Ammon's horn (tissue), 1 donor: Measurements from ENCODE around the gene NFATC4.
"Not testable (repeated sequence)": the region's sequence is repeated elsewhere in the genome, so short reads cannot be mapped to it uniquely, and the experiment has no call there.

Source experiments
- DNase-seq: peaks from one replicate; pipeline ENCODE4 v3.0.0-alpha.2; 2016; ENCODE audit warnings: low spot score

NFATC4 gene

DNA sequence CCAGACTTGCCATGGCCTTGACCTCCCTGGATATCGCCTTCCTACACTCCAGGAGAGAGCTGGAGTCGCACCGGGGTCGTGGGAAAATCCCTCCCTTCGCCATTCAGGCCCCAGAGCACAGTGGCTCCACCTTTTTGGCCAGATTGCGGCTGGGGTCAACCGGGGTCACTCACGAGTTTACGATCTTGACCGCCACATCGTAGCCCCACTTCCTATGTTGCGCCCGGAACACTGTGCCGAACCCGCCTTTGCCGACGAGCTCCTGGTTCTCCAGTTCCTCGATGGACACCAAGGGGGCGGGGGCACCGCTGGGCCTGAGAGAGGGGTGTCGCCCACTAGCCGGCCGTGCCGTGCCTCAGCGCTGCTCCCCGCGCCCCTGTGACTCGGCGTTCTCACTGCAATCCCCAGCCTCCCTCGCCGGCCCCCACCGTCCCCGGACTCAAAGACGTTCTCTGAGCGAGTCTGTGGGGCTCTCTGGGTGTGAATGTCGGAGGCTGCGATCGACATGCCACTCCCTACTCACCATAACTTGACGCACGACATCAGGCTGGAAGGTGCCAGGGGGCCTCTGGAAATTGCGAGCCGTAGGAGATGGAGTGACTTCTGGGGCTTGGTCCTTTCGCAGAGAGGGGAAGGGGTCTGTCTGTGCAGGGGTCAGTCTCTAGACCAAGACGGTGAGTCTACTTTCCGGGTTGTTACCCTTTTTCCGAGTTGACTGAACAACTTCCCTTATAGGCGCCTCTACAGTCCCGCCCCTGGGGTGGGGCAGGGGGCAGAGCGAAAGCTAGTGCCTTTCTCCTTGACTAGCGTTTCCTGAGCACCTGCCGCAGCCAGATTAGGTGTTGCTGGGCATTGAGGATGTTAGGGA lies 28.5 kb upstream of the NFATC4 start, which contains the start of gene RIPK3:
RIPK3 (minus strand) TSS at position 708 of the 868 bp plus-strand sequence; CDS start at position 543, 165 bp downstream.
- no peak for DNase-seq

DNA sequence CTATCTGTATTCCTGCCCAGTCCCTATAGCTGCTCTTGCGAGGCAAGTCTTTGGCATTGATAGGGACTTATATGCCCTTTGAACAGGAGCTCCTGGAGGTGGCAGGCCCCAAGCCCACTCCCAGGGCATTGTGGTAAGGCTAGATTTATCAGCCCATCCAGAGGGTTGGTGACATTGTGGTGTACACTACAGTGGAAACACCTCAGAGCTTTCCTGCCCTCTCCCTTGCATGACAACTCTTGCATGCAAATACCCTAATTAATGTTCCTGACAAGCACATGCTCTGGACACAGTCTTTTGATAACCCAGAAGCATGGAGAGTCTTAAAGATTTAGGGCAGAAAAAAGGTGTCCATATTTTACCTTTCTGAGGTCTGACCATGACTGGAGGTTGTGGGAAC lies 27.4 kb upstream of the NFATC4 start:
- DNase-seq = no peak

DNA sequence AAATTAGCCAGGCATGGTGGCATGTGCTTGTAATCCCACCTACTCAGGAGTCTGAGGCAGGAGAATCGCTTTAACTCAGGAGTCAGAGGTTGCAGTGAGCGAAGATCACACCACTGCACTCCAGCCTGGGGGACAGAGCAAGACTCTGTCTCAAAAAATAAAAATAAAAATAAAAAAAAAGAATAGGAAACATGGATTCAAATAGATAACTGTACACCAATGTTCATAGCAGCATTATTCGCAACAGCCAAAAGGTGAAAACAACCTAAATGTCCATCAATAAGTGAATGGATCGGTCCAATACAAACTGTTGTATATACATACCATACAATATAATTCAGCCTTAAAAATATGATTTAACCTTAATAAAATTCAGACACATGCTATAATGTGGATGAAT lies 25.1 kb upstream of the NFATC4 start:
- no peak for DNase-seq

DNA sequence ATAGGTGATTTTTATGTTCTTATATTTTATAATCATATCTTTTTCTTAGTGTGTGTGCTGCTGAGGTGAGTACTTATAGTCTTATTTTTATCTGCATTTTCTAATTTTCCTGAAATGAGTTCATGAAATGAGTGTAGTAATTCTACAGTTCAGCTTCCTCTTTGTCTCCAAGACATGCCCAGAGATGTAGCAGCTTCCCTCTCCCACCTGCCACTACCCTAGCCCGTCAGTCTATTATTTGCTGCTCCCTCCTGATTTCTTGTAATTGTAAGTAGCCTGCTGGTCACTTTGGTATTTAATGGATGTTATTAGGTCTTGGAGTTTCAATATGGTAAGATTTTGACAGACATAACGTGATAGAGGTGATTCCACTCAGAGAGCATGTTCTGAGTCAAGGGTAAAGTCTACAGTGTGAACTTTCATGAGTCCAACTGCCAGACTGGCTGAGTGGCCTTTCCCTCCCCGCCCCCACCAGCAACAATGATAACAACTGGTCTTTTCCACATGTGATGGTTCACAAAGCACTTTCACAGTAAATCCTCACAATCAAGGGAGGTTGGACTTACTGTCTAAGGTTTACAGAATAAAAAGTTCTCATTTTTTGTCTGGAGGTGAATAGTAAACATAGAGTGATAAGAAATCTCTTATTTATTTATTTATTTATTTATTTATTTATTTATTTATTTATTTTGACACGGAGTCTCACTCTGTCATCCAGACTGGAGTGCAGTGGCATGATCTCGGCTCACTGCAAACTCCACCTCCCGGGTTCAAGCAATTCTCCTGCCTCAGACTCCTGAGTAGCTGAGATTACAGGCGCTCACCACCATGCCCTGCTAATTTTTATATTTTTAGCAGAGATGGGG lies 24.0 kb upstream of the NFATC4 start:
- DNase-seq = no peak

DNA sequence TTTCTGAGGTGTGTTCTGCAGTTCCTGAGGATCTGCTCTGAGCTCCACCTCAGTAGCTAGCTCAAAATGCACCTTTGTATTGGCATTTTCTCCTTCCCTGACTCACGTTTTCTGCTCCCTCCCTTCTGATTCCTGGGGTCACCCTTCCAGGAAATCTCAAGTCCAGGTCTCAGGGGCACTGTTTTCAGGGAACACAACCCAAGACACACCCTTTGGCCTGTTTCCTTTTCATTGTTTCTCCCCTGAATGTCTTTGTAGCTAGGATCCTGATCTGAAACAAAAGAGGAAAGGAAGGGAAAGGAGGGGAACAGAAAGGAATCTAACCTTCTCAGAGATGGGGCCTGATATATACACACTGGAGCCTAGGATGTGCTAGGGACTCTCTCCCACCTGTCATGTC lies 20.9 kb upstream of the NFATC4 start:
- DNase-seq = no peak

DNA sequence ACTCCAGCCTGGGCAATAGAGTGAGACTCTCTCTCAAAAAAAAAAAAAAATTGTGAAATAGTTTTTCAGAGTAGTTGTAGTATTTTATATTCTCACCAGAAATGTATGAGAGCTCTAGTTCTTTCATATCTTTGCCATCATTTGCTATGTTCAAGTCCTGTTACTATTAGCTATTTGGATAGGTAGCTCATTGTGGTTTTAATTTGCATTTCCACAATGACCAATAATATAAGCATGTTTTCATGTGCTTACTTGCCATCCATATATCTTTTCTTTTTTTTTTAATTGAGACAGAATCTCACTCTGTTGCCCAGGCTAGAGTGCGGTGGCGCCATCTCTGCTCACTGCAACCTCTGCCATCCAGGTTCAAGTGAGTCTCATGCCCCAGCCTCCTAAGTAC lies 19.8 kb upstream of the NFATC4 start:
- no peak for DNase-seq

DNA sequence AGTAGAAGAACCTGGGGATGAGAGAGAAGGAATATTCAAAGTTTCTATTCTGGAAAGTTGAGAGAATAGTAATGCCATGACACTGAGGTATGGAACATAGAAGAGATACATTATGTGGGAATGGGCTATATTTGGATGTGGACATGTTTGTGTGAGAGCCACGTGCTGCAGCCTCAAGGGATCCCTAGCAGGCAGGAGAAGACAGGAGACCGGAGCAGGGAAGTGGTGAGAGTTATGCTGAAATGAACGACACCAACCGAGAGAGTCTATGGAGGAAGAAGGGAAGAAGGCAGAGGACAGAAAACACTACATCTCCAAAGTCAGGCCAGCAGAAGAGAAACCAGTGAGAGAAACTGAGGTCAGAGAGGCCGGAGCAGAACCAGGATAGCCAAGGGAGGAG lies 18.2 kb upstream of the NFATC4 start:
- DNase-seq = no peak

DNA sequence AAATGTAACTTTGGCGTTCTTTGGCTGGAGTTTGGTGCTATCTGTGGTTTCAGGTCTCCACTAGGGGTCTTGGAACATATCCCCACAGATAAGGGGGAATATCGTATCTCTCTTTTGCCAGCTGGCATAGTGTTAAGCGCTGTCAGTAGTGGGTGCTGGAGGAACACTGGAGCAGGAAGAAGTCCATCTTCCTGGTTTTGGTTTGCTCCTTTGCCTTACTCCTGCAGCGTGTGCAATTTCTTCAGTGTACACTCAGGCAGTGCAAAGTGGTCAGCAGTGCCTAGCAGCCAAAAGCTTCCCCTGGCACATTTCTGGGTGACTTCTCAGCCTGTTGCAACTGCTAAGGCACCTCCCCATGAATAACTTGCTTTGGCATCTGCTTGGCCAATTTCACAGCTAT lies 16.5 kb upstream of the NFATC4 start:
- no peak for DNase-seq

DNA sequence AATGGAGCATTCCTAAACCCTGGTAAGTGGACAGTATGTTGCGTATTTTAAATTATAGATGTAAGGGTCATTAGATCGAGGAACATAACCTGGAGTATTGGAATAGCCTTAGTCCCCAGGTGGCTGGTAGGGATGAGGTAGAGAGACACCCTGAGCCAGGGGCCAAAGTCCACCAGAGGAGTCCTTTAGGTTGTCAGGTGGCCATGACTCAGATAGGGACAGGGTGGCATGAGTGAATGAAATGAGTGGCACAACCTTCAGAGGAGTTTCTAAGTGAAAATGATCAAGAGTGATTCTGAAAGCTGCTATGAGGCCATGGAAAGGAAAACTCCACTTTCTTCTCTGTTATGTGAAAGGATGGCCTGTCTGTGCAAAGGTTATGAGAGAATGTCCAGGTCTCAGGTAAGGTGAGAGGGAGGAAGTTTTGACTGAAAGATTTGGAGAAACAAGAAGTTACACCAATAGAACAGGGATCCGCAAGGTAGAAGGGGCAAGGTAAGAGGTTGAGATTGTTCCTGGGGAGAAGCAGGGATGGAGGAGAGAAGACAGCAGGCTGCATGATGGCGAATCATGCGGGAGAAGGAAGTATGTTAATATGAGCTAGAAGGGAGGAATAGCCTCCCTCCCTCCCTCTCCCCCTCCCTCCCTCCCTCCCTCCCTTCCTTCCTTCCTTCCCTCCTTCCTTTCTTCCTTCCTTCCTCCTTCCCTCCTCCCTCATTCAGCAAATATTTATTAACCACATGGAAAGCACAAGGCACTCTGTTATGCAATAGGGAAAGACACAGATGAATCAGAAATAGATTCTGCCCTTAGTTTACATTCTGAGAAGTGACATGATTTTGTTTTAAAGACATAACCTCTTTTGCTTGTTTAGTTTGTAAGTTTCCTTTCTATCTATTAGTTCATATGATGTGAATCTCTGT lies 14.2 kb upstream of the NFATC4 start:
- no peak for DNase-seq

DNA sequence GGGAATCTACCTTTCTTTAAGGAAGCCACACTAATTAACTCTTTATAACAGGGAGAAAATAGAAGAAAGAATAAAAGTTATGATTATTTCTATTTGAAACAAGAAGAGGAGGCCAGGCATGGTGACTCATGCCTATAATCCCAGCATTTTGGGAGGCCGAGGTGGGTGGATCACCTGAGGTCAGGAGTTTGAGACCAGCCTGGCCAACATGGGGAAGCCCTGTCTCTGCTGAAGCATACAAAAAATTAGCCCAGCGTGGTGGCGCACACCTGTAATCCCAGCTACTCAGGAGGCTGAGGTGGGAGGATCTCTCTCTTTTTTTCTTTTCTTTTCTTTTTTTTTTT lies 13.5 kb upstream of the NFATC4 start:
- not testable (repeated sequence) for DNase-seq

DNA sequence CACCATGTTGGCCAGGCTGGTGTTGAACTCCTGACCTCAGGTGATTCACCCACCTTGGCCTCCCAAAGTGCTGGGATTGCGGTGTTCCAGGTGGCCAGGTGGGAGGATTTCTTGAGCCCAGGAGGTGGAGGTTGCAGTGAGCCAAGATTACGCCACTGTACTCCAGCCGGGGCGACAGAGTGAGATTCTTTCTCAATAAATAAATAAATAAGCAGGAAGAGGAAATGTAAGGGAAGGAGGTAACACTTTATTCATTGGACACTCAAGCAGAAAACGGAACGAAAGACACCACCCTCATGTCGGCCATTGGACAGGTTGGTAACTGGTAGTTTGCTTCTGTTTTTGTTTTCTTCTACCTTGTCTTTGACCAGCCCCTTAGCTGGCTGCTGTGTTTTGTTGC lies 13.0 kb upstream of the NFATC4 start:
- no peak for DNase-seq

DNA sequence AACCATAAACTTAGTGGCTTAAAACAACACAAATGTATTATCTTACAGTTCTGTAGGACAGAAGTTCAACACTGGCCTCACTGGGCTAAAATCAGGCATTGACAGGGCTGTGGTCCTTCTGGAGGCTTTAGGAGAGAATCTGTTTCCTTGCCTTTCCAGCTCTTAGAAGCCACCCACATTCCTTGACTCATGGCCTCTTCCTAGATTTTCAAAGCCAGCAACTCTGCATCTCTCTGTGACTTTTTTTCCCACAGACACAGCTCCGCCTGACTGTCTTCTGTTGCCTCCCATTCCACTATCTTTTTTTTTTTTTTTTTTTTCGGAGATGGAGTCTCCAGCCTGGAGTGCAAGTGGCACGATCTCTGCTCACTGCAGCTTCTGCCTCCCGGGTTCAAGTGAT lies 11.8 kb upstream of the NFATC4 start:
- DNase-seq = no peak

DNA sequence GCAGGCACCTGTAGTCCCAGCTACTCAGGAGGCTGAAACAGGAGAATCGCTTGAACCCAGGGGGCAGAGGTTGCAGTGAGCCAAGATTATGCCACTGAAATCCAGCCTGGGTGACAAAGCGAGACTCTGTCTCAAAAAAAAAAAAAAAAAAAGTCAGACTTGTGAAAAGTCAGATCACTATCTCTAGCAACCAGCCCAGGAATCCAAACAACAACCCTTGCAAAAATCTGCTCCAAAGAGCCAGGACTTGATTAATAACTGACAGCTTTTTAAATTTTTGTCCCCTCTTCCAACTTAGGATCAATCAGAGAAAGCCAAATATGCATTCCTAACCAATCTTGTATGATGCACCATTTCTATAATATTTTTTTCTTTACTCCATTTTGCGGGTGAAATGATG lies 7.7 kb upstream of the NFATC4 start:
- DNase-seq = no peak

DNA sequence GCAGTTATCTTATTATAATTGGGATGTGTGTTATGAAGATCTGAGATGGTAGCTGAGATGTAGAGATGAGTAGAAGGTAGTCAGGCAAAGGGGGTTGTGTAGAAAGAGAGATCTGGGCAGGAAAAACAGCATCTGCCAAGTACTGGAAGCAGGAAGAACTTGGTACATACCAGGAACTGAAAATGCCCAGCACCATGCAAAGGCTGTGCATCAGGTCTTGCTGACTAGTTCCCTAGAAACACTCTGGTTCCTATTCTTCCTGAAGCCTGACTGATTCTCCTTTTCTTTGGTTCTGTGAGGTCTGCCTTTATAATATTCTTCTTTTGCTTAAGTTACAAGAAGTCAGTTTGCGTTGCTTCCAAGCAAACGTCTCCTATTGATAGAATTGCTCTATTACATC lies 6.7 kb upstream of the NFATC4 start:
- peak; percentile 43 for DNase-seq

DNA sequence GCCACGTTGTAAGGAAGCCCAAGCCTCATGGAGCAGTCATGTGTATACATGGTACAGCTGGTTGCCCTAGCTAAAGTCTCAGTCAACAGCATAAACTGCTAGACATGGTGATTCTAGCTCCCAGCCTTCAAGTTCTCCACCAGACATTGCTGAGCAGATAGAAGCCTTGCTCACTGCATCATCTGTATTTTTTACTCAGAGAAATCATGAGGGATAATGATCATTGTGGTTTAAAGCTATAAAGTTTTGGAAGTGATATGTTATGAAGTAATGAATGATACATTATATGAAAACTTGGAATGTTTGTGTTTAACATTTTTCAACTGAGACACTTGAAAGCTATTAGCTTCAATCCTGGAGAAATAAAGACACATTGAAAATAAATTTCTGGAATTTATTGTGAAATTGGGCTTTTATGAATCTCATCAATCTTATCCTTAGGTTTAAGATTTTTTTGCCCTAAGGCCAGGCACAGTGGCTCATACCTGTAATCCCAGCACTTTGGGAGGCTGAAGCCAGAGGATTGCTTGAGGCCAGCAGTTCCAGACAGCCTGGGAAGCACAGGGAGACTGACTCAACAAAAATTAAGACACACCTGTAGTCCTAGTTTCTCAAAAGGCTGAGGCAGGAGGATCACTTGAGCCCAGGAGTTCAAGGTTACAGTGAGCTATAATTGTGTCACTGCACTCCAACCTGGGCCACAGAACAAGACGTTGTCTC lies 5.6 kb upstream of the NFATC4 start:
- DNase-seq = no peak

DNA sequence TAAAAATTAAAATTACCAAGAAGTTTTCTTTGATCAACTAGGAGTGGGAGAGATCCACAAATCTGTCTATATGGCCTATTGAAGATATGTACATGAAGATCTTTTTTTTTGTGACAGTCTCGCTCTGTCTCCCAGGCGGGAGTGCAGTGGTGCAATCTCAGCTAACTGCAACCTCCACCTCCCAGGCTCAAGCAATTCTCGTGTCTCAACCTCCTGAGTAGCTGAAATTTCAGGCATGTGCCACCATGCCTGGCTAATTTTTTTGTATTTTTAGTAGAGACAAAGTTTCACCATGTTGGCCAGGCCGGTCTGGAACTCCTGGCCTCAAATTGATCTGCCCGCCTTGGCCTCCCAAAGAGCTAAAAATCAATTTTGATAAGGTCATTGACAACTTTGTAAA lies 4.6 kb upstream of the NFATC4 start:
- DNase-seq = no peak

DNA sequence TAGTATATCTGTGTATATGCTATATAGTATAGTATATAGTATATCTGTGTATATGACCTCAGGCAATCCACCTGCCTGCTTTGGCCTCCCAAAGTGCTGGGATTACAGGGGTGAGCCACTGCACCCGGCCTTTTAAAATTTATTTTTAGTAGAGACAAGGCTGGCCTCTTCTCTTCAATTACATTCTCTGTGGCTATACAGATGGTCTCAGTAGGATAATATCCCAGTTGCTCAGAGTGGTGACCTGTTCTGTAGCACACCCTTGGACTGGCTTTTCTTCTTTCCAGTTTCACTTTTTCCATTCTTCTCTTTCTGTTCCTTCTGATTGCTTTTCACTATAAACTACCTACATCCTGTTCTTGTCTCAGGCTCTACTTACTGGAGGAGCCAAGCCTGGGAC lies 3.1 kb upstream of the NFATC4 start:
- DNase-seq = no peak

DNA sequence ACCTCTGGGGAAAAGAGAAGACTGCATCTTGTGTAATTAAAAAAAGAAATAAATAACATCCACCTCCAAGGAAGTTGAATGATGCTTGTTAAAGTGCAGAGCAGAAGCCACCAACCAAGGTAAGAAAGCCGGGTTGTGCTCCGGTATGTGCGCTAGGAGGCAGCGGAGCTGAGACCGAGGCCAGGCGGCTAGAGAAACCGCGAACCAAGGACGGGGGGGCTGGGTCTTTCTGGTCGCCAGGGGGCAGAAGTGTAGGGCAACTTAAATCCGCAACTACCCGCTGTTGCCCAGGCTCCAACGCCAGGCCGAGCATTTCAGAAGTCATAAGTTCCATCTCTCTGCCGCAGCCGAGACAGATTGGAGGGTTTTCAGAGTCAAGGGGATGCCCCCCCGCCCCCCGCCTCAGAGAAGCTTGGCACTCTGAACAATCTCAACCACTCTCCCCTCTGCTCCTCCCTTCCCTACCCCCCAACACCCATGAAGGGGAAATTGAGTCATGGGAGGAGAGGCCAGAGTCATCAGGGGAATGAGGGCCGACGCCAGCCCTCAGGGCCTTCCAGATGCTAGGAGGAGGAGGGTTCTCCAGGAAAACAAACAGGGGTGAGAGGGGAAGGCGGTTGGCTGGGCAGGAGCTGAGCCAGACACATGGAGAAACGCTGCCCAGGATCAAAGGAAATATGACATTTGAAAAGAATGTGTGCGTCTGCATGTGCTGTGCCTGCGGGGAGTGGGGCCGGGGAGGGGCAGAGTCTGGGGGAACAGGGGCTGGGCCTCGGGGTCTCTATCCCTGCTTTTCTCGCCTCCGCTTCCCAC lies 2.2 kb upstream of the NFATC4 start:
- DNase-seq = peak; percentile 74

DNA sequence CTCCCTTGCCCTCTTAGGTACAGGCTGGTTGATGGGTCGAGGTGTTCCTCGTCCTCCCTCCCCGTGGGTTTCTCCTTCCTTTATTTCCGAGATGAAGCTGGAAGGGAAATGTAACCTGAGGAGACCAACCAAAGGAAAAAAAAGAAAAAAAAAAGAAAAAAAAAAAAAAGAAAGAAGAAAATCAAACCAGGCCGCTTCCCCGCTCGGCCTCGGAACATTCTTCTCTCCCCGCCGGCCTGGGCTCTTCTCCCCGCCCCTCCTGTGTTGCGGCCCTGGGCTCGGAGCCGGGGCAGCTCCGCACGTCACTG lies 1.6 kb upstream of the NFATC4 start:
- DNase-seq = no peak

DNA sequence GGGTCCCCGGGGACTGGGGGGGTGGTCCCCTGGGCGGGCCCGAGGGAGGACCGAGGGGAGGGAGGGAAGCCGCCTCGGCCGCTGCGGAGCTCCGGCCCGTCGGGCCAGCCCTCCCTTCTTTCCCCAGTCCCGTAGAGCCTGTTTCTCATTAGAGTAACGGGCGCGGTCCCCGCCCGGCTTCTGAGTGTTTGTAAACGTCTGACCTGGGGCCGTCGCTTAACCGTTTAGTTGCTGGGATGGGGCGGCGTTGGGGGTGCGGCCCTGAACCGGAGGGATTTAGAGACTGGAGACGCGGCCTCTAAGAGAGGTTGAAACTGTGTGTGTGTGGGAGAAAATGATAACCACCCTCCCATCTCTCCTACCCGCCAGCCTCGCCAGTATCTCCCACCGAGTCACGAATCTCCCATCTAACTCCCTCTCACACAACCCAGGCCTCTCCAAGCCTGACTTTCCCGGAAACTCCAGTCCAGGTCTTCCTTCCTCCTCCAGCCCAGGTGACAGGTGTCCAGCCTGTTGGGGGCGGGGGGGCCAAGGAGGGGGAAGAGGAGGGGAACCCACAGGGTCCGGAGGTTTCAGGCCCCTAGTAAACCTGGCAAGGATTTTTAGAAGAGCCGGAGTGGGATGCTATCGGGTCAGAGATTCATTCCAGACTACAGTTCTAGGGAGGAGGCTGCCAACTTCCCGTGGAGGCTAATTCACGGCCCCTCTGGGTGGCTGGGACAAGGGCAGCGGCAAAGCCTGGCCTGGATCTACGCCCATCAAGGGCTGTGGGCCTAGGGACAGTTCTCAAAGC lies 1.1 kb upstream of the NFATC4 start:
- DNase-seq = peak; percentile 61
